ENCODE results near the gene OOSP3. TPM values are rescaled to one million over a fixed set of nuclear protein-coding genes. Genes with fewer than 3 reads are reported as not detected.
"Not testable (repeated sequence)": the region's sequence is repeated elsewhere in the genome, so short reads cannot be mapped to it uniquely, and the experiment has no call there.

OOSP3 gene
- total RNA-seq, 6 experiments from 2014 or later = not detected

GRCh38 chr11:59900366-59901126 lies 22.0 kb downstream of the OOSP3 start:
- peak overlapping the region in 1 of 3 donors; percentile 21 for H3K27ac ChIP-seq
- ATAC-seq = no peak
- no peaks in the 10 kb centered on the region for H3K27me3 ChIP-seq
- WGBS (ENCODE audit: insufficient coverage, low coverage, low lambda C conversion rate, missing lambda C conversion rate) = 59% methylated on average over 6 of the region's 6 CpGs
- H3K9me3 ChIP-seq = no peaks in the 10 kb centered on the region
- TF ChIP-seq POLR2A (IDR thresholded peaks at IDR 0.05) = no peak
- TF ChIP-seq, protein P1, sequence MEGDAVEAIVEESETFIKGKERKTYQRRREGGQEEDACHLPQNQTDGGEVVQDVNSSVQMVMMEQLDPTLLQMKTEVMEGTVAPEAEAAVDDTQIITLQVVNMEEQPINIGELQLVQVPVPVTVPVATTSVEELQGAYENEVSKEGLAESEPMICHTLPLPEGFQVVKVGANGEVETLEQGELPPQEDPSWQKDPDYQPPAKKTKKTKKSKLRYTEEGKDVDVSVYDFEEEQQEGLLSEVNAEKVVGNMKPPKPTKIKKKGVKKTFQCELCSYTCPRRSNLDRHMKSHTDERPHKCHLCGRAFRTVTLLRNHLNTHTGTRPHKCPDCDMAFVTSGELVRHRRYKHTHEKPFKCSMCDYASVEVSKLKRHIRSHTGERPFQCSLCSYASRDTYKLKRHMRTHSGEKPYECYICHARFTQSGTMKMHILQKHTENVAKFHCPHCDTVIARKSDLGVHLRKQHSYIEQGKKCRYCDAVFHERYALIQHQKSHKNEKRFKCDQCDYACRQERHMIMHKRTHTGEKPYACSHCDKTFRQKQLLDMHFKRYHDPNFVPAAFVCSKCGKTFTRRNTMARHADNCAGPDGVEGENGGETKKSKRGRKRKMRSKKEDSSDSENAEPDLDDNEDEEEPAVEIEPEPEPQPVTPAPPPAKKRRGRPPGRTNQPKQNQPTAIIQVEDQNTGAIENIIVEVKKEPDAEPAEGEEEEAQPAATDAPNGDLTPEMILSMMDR (IDR thresholded peaks at IDR 0.05) = no peak
- no peaks in the 10 kb centered on the region for H3K36me3 ChIP-seq
- intact Hi-C loops (cut with DNase I) = no loop called here
- H3K4me1 ChIP-seq = no peaks in the 10 kb centered on the region
- no peak for DNase-seq
- H3K4me3 ChIP-seq = no peak overlapping the region

DNA sequence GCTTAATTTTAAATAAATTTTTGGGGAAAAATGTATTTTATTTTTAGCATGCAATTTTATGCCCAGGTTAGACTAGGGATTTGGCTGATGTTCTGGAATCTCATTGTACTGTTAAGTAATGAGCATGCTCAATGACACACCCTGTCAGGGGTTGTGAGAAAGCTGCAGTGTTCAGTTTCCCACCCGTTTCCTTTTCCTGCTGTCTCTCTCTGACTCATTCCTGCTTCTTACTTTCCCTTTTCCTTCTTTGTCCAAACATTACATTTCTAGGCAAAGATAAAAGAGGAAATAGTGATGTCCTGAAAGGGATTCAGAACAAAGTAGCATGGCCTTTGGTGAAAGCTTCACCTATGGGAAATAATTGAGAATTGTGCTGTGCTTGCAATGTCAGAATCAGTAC lies 22.7 kb downstream of the OOSP3 start:
- DNase-seq = no peak
- intact Hi-C loops (cut with DNase I) = no loop called here
- Histone ChIP-seq H3K27ac (peak overlapping the region in 1 of 3 donors; percentile 5), H3K27me3 (no peaks in the 10 kb centered on the region), H3K4me1 (no peaks in the 10 kb centered on the region), H3K36me3 (no peaks in the 10 kb centered on the region), H3K9me3 (no peaks in the 10 kb centered on the region), H3K4me3 (no peak overlapping the region)
- peak; percentile 27 to 89 (median 58) for ATAC-seq
- TF ChIP-seq, protein P1 (IDR thresholded peaks at IDR 0.05) = no peak
- no peak for TF ChIP-seq POLR2A (IDR thresholded peaks at IDR 0.05)
- 31% methylated on average over 1 of the region's 1 CpG for WGBS (ENCODE audit: insufficient coverage, low coverage, low lambda C conversion rate, missing lambda C conversion rate)

DNA sequence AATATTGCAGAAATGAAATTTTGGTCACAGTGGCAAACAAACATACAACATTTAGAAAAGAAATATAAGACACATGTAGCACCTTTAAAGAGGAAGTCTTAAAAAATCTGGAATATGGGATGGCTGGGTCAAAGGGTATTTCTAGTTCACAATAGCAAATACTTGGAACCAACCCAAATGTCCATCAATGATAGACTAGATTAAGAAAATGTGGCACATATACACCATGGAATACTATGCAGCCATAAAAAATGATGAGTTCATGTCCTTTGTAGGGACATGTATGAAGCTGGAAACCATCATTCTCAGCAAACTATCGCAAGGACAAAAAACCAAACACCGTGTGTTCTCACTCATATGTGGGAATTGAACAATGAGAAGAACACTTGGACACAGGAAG lies 25.0 kb downstream of the OOSP3 start:
- H3K27ac ChIP-seq; H3K27me3 ChIP-seq; H3K36me3 ChIP-seq; H3K4me3 ChIP-seq; intact Hi-C loops (cut with DNase I); ATAC-seq; DNase-seq; H3K4me1 ChIP-seq; H3K9me3 ChIP-seq: not testable (repeated sequence)
- WGBS (ENCODE audit: insufficient coverage, low coverage, low lambda C conversion rate, missing lambda C conversion rate) = 92% methylated on average over 2 of the region's 2 CpGs

DNA sequence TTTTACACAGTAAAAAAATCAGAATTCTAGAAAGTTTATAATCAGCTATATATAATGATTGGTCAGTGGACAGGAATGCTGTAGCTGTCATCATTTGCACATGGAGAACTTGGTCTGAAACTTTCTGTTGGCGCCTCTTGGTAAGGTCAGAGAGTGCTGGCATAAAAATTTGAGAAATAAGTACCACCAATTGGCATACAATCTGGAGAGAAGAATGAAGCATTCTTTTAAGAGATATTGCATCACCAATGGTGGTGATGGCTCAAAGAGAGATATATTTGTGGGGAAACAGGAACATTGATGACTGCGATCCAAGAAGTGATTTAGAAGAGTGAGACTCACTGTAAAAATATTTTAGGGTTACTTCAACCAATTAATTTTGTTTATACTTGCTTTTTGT lies 39.9 kb downstream of the OOSP3 start:
- no peak for ATAC-seq

GRCh38 chr11:59918987-59919589 lies 40.5 kb downstream of the OOSP3 start:
- Histone ChIP-seq H3K27ac (no peak overlapping the region), H3K36me3 (no peaks in the 10 kb centered on the region), H3K9me3 (peaks cover 0 to 10% (median 0%) of the 10 kb centered on the region in 4 donors), H3K4me1 (no peaks in the 10 kb centered on the region), H3K27me3 (no peaks in the 10 kb centered on the region), H3K4me3 (no peak overlapping the region)
- WGBS (ENCODE audit: insufficient coverage, low coverage, low lambda C conversion rate, missing lambda C conversion rate) = 38% methylated on average over 3 of the region's 3 CpGs
- TF ChIP-seq, protein P1 (IDR thresholded peaks at IDR 0.05) = peak; percentile 34 to 46 (median 38)
- no peak for TF ChIP-seq POLR2A (IDR thresholded peaks at IDR 0.05)
- intact Hi-C loops (cut with DNase I) = no loop called here
- DNase-seq (no peak), ATAC-seq (peak in 2 of 4 donors; percentile 49 to 51)

More for the DNA sequence above, 39.9 kb downstream of the OOSP3 start:
- Histone ChIP-seq H3K36me3 (no peaks in the 10 kb centered on the region), H3K9me3 (peaks cover 0 to 4% (median 0%) of the 10 kb centered on the region in 4 donors), H3K4me1 (no peaks in the 10 kb centered on the region), H3K4me3 (no peak overlapping the region), H3K27ac (no peak overlapping the region), H3K27me3 (no peaks in the 10 kb centered on the region)
- intact Hi-C loops (cut with DNase I) = no loop called here
- WGBS (ENCODE audit: insufficient coverage, low coverage, low lambda C conversion rate, missing lambda C conversion rate) = 72% methylated on average over 2 of the region's 2 CpGs
- DNase-seq = no peak
- TF ChIP-seq POLR2A (IDR thresholded peaks at IDR 0.05) = no peak

Data from right lobe of liver (tissue), 6 donors.